AG04450 (cell line): ENCODE results near the gene INPP5J. TPM values are rescaled to one million over a fixed set of nuclear protein-coding genes. Genes with fewer than 3 reads are reported as not detected.
"Not testable (repeated sequence)": the region's sequence is repeated elsewhere in the genome, so short reads cannot be mapped to it uniquely, and the experiment has no call there.

Experiments
- CTCF ChIA-PET: fragments of 300-600, 350-600 bp; formaldehyde crosslinking; extraction: SDS; loops from one replicate; lab custom pipeline; 2022; ENCODE audit warnings: antibody characterized with exemption, inconsistent platforms; lab: Charles Lee
- POLR2A ChIA-PET: fragments of 350-600 bp; formaldehyde crosslinking; extraction: SDS; loops from one replicate; lab custom pipeline; 2021; ENCODE audit warnings: antibody characterized with exemption, inconsistent platforms; lab: Yijun Ruan, JAX
- DNase-seq: peaks from one replicate; pipeline ENCODE4 v3.0.0-alpha.2; 2011; ENCODE audit warnings: low read depth, low spot score
- H3K27ac ChIP-seq: one replicate; pipeline ENCODE4 v1.5.1; 2012; ENCODE audit warnings: low read depth, low read length, control low read depth
- H3K27me3 ChIP-seq: one replicate; pipeline ENCODE4 v1.6.0; 2012; ENCODE audit warnings: low read length; ENCODE audit not compliant: control insufficient read depth, insufficient read depth
- H3K4me3 ChIP-seq: 2 replicates; pipeline ENCODE4 v1.5.1; 2011; ENCODE audit warnings: mild to moderate bottlenecking, low read depth, low read length, control low read depth
- H3K9me3 ChIP-seq: 2 replicates; pipeline ENCODE4 v1.5.1; 2012; ENCODE audit warnings: low read length; ENCODE audit not compliant: control insufficient read depth, insufficient read depth
- polyA plus RNA-seq: library from polyadenylated mRNA; depleted of rRNA; stranded (reverse); fragments of >200 nt; gene quantifications from 2 replicates; pipeline ENCODE4 v1.2.3, GENCODE V29; 2011
- TF ChIP-seq, protein P1 (sequence below): IDR thresholded peaks from 2 replicates; pipeline ENCODE4 v1.5.1; 2011; ENCODE audit warnings: low read depth, low read length, control low read depth, inconsistent platforms

Gene INPP5J
- polyA plus RNA-seq, 1 experiment: 0.91 TPM

DNA sequence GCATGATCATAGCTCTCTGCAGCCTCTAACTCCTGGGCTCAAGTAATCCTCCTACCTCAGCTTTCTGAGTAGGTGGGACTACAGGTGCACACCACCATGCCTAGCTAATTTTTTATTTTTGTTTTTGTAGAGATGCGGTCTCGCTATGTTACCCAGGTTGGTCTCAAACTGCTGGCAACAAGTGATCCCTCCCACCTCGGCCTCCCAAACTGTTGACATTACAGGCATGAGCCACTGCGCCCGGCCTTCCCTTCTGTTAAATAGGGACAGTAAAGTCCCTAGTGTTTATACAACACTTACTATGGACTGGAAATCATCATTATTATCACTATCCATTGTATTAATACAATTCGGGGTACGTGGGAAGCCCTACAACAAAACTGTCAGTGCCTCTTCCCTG is 28.0 kb upstream of the INPP5J start:
- Histone ChIP-seq H3K27ac (no peak overlapping the region), H3K27me3 (no peaks in the 10 kb centered on the region), H3K9me3 (no peaks in the 10 kb centered on the region; the same call in 1 of the 2 replicates), H3K4me3 (no peak overlapping the region)
- no peak for DNase-seq
- ChIA-PET POLR2A (interaction anchor here (1.0 to 1.5 kb wide), 3 partner anchors 8 to 126 kb away, joined by 4 to 18 read pairs (median 4); partner anchors contain the start of genes MORC2 and TUG1), CTCF (interaction anchor here (2.2 kb wide), 1 partner anchor 12 kb away, joined by 10 read pairs; the partner anchor contains the start of gene SELENOM)
- TF ChIP-seq, protein P1, sequence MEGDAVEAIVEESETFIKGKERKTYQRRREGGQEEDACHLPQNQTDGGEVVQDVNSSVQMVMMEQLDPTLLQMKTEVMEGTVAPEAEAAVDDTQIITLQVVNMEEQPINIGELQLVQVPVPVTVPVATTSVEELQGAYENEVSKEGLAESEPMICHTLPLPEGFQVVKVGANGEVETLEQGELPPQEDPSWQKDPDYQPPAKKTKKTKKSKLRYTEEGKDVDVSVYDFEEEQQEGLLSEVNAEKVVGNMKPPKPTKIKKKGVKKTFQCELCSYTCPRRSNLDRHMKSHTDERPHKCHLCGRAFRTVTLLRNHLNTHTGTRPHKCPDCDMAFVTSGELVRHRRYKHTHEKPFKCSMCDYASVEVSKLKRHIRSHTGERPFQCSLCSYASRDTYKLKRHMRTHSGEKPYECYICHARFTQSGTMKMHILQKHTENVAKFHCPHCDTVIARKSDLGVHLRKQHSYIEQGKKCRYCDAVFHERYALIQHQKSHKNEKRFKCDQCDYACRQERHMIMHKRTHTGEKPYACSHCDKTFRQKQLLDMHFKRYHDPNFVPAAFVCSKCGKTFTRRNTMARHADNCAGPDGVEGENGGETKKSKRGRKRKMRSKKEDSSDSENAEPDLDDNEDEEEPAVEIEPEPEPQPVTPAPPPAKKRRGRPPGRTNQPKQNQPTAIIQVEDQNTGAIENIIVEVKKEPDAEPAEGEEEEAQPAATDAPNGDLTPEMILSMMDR: no peak

DNA sequence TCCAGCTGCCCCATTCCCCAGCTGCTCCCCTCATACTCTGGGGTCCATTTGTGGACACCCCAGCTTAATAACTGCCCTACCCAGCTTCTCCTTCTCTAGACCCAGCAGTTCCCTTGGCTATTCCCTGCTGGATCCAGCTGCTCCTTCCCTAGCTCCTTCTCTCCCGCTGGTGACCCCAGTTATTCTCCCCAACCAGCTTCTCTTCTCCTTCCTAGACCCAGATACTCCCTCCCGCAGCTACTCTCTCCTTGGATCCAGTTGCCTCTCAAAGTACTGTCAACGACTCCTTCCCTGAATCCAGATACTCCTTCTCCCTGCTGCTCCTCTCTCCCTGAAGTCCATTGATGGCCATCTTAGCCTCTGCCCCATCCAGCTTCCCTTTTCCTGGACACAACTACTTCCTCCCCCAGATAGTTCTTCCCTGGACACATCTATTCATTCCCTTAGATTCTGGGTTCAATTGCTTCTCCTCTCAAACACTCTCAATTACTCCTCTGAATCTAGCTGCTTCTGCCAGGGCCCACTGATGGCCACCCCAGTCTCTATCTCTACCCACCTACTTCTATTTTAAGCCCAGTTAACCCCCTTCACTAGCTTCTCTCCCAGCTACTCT is 27.0 kb upstream of the INPP5J start:
- DNase-seq: no peak
- POLR2A ChIA-PET: interaction anchor here (0.6 to 1.5 kb wide), 4 partner anchors 11 to 461 kb away, joined by 3 to 12 read pairs (median 4); partner anchors contain the start of genes MORC2, SMTN and TUG1
- CTCF ChIA-PET: interaction anchor here (2.2 kb wide), 1 partner anchor 11 kb away, joined by 10 read pairs; the partner anchor contains the start of gene SELENOM

DNA sequence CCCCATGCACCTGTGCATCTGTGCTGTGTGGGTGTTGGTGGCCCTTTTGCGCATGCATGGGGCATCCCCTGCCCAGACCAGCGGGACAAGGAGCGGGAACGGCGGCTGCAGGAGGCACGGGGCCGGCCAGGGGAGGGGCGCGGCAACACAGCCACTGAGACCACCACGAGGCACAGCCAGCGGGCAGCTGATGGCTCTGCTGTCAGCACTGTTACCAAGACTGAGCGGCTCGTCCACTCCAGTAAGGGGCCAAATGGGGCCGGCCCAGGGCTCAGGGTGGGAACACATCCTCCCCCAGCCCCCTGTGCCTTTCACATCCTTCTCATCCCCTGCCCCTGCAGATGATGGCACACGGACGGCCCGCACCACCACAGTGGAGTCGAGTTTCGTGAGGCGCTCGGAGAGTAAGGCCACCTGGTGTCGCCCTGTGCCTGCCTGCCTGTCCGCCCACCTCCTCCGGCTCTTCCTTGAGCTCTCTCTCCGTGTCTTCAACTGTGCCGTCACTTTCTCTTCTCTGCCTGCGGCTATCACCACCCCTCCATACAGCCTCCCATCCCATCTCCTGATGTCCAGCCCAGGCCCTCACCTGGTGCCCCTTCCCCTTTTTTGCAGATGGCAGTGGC is 26.0 kb upstream of the INPP5J start:
- Histone ChIP-seq H3K27me3 (no peaks in the 10 kb centered on the region), H3K4me3 (no peak overlapping the region), H3K27ac (no peak overlapping the region), H3K9me3 (no peaks in the 10 kb centered on the region; the same call in 1 of the 2 replicates)
- POLR2A ChIA-PET: interaction anchor here (0.9 kb wide), 1 partner anchor 16 kb away, joined by 3 read pairs; the partner anchor contains the start of gene SMTN
- TF ChIP-seq, protein P1: no peak
- no peak for DNase-seq
- CTCF ChIA-PET: interaction anchor here (2.2 kb wide), 1 partner anchor 10 kb away, joined by 10 read pairs; the partner anchor contains the start of gene SELENOM

More for the DNA sequence above, 27.0 kb upstream of the INPP5J start:
- Histone ChIP-seq H3K27ac (no peak overlapping the region), H3K4me3 (no peak overlapping the region), H3K27me3 (no peaks in the 10 kb centered on the region), H3K9me3 (no peaks in the 10 kb centered on the region; the same call in 1 of the 2 replicates)
- TF ChIP-seq, protein P1: no peak

DNA sequence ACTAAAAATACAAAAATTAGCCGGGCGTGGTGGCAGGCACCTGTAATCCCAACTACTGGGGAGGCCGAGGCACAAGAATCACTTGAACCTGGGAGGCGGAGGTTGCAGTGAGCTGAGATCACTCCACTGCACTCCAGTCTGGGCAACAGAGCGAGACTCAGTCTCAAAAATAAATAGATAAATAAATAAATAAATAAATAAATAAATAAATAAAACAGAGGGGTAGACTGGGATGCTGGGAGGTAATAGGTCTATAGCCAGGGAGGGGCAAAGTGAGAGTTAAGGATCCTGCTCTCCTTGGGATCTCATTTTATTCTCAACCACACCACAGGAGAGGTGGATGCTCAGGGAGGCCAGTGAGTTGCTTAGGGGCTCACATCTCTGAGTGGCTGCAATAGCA is 25.2 kb upstream of the INPP5J start:
- H3K4me3 ChIP-seq, POLR2A ChIA-PET, H3K27ac ChIP-seq, DNase-seq, H3K27me3 ChIP-seq, H3K9me3 ChIP-seq: not testable (repeated sequence)
- CTCF ChIA-PET: interaction anchor here (0.8 kb wide), 1 partner anchor 10 kb away, joined by 4 read pairs; the partner anchor contains the start of gene SELENOM

DNA sequence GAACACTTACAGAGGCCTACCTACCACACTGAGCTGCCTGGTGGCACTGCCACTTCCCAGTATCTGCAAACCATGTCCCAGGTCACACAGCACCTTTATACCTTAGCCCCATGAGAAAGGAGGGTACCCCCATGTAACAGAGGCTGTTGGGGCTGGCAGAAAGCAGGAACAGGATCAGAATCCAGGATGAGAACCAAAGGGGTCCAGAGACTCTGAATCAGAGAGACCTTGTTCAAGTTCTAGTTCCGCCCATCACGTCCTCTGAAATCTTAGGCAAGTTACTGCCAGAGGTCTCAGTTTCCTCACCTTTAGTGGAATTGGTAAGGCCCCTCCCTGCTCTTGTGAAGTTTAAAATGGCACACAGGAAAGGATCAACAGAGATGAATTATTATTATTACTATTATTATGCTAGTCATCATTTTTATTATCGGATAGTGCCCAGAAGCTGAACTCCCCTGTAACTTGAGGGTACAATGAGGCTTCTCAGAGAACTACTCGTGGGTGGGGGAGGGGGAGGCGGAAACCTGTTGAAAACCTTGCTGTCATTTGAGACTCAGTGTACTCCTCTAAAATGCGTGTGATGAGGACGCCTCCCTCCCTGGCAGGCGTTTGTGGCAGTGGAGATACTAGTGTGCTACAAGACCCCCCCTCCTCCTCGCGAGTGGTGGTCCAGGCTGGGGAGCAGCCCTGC is 24.7 kb upstream of the INPP5J start:
- H3K4me3 ChIP-seq: no peak overlapping the region
- H3K27ac ChIP-seq: no peak overlapping the region
- TF ChIP-seq, protein P1: no peak
- ChIA-PET CTCF (interaction anchor here (0.8 to 0.9 kb wide), 2 partner anchors 9 to 13 kb away, joined by 4 read pairs; partner anchors contain the start of gene SELENOM), POLR2A (interaction anchor here (2.0 kb wide), 1 partner anchor 13 kb away, joined by 7 read pairs; no protein-coding TSS in a partner anchor)
- no peak for DNase-seq
- no peaks in the 10 kb centered on the region; the same call in 1 of the 2 replicates for H3K9me3 ChIP-seq
- no peaks in the 10 kb centered on the region for H3K27me3 ChIP-seq
